Muscle layer of duodenum (tissue), 2 donors: Measurements from ENCODE around the gene MYBPC1.

Experiments used
- H3K27ac ChIP-seq: one replicate; pipeline ENCODE4 v1.7.0; 2013; ENCODE audit warnings: mild to moderate bottlenecking, low read length
- H3K27me3 ChIP-seq: one replicate; pipeline ENCODE4 v1.7.0; 2013; ENCODE audit warnings: low read depth, mild to moderate bottlenecking, control low read depth, low read length
- H3K36me3 ChIP-seq, 2 donors: one replicate each; pipeline ENCODE4 v1.7.0; 2013; ENCODE audit warnings: low read length in 2 of 2, control low read depth in 1 of 2, mild to moderate bottlenecking in 1 of 2; ENCODE audit not compliant: insufficient read depth in 2 of 2, control insufficient read depth in 1 of 2
- H3K4me1 ChIP-seq, 2 donors: one replicate each; pipeline ENCODE4 v1.7.0; 2013; ENCODE audit warnings: low read length in 2 of 2, mild to moderate bottlenecking in 2 of 2, control low read depth in 1 of 2, moderate library complexity in 1 of 2; ENCODE audit not compliant: insufficient read depth in 2 of 2, control insufficient read depth in 1 of 2
- H3K4me3 ChIP-seq, 2 donors: one replicate each; pipeline ENCODE4 v1.7.0; 2013; ENCODE audit warnings: low read length in 2 of 2, low read depth in 1 of 2, mild to moderate bottlenecking in 1 of 2
- H3K9me3 ChIP-seq, 2 donors: one replicate each; pipeline ENCODE4 v1.7.0; 2013; ENCODE audit warnings: low read length in 2 of 2, control low read depth in 1 of 2, mild to moderate bottlenecking in 1 of 2; ENCODE audit not compliant: control insufficient read depth in 1 of 2
- donor health status: healthy.

The MYBPC1 gene

GRCh38 chr12:101599311-101599710 is 4.5 kb downstream of the MYBPC1 start:
- no peaks in the 10 kb centered on the region for H3K27me3 ChIP-seq
- no peaks in the 10 kb centered on the region for H3K9me3 ChIP-seq
- H3K4me3 ChIP-seq, result no peak overlapping the region
- H3K4me1 ChIP-seq, result peaks cover 0 to 6% of the 10 kb centered on the region in 2 donors
- H3K36me3 ChIP-seq, result no peaks in the 10 kb centered on the region
- H3K27ac ChIP-seq, result no peak overlapping the region

- Histone ChIP-seq H3K36me3 (no peaks in the 10 kb centered on the region), H3K27ac (no peak overlapping the region), H3K9me3 (no peaks in the 10 kb centered on the region), H3K4me1 (peaks cover 0 to 6% of the 10 kb centered on the region in 2 donors), H3K27me3 (no peaks in the 10 kb centered on the region), H3K4me3 (no peak overlapping the region)
Observed at GRCh38 chr12:101599771-101600484, 5.2 kb downstream of the MYBPC1 start.

- H3K27me3 ChIP-seq, result no peaks in the 10 kb centered on the region
- H3K4me3 ChIP-seq, result no peak overlapping the region
- H3K9me3 ChIP-seq, result no peaks in the 10 kb centered on the region
- H3K27ac ChIP-seq, result no peak overlapping the region
- H3K36me3 ChIP-seq, result no peaks in the 10 kb centered on the region
- peaks cover 0 to 6% of the 10 kb centered on the region in 2 donors for H3K4me1 ChIP-seq
Observed at GRCh38 chr12:101604132-101604531, 9.4 kb downstream of the MYBPC1 start.

GRCh38 chr12:101607894-101608293 is 13.1 kb downstream of the MYBPC1 start:
- Histone ChIP-seq H3K4me3 (no peak overlapping the region), H3K27me3 (no peaks in the 10 kb centered on the region), H3K4me1 (no peaks in the 10 kb centered on the region), H3K9me3 (no peaks in the 10 kb centered on the region), H3K36me3 (no peaks in the 10 kb centered on the region), H3K27ac (peak overlapping the region; percentile 12)

- Histone ChIP-seq H3K36me3 (no peaks in the 10 kb centered on the region), H3K4me3 (no peak overlapping the region), H3K27ac (peak overlapping the region; percentile 59)
Observed at GRCh38 chr12:101608301-101609133, 13.7 kb downstream of the MYBPC1 start.

GRCh38 chr12:101609198-101609597 is 14.4 kb downstream of the MYBPC1 start:
- Histone ChIP-seq H3K4me1 (no peaks in the 10 kb centered on the region), H3K9me3 (no peaks in the 10 kb centered on the region), H3K36me3 (no peaks in the 10 kb centered on the region), H3K4me3 (no peak overlapping the region), H3K27me3 (no peaks in the 10 kb centered on the region), H3K27ac (peak overlapping the region; percentile 59)

More at GRCh38 chr12:101608301-101609133, 13.7 kb downstream of the MYBPC1 start:
- H3K27me3 ChIP-seq, result no peaks in the 10 kb centered on the region
- no peaks in the 10 kb centered on the region for H3K9me3 ChIP-seq
- H3K4me1 ChIP-seq, result no peaks in the 10 kb centered on the region

- Histone ChIP-seq H3K9me3 (no peaks in the 10 kb centered on the region), H3K4me1 (peaks cover 0 to 5% of the 10 kb centered on the region in 2 donors), H3K36me3 (no peaks in the 10 kb centered on the region), H3K4me3 (no peak overlapping the region), H3K27ac (no peak overlapping the region), H3K27me3 (no peaks in the 10 kb centered on the region)
Observed at GRCh38 chr12:101612160-101612916, 17.6 kb downstream of the MYBPC1 start.

GRCh38 chr12:101616027-101616494 is 21.3 kb downstream of the MYBPC1 start:
- Histone ChIP-seq H3K36me3 (no peaks in the 10 kb centered on the region), H3K4me1 (peaks cover 0 to 5% of the 10 kb centered on the region in 2 donors), H3K4me3 (no peak overlapping the region), H3K27ac (peak overlapping the region; percentile 61), H3K27me3 (no peaks in the 10 kb centered on the region), H3K9me3 (no peaks in the 10 kb centered on the region)

- no peak overlapping the region for H3K27ac ChIP-seq
- H3K4me1 ChIP-seq, result peaks cover 0 to 5% of the 10 kb centered on the region in 2 donors
- H3K27me3 ChIP-seq, result no peaks in the 10 kb centered on the region
- no peak overlapping the region for H3K4me3 ChIP-seq
- no peaks in the 10 kb centered on the region for H3K9me3 ChIP-seq
- no peaks in the 10 kb centered on the region for H3K36me3 ChIP-seq
Observed at GRCh38 chr12:101619026-101619786, 24.4 kb downstream of the MYBPC1 start.

GRCh38 chr12:101619858-101620761 is 25.3 kb downstream of the MYBPC1 start:
- H3K4me3 ChIP-seq, result no peak overlapping the region
- no peaks in the 10 kb centered on the region for H3K27me3 ChIP-seq
- no peaks in the 10 kb centered on the region for H3K9me3 ChIP-seq
- peaks cover 0 to 5% of the 10 kb centered on the region in 2 donors for H3K4me1 ChIP-seq
- H3K27ac ChIP-seq, result no peak overlapping the region
- no peaks in the 10 kb centered on the region for H3K36me3 ChIP-seq
